ENCODE data around the gene MBNL3. TPM values are rescaled to one million over a fixed set of nuclear protein-coding genes. Genes with fewer than 3 reads are reported as not detected.

MBNL3 gene
- total RNA-seq, 1 experiment from 2014 or later = 4.6 TPM

DNA sequence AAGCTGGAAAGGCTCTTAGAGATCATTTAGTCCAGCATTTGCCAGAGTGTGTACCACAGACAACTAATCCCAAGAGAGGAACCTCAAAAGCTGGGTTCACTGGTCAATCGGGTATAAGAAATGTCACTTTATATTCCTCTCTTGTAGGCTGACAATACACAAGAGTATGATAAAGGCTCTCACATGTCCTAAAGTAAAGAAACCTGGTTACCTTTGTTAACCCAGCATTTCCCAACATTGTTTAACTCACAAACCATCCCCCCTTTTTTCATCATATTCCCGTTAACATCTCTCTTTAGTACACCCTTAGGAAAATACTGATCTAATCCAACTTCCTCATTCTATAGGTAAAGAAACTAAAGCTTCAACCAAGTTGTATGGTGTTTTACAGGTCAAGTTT is 74.4 kb downstream of the MBNL3 start:
- Histone ChIP-seq H3K4me3 (replicated peaks in 1 of 2; ENCODE audit: low read depth in 1 of 2, low read length in 2 of 2) (no peak overlapping the region), H3K9me3 (ENCODE audit: control insufficient read depth in 1 of 2, insufficient read depth in 1 of 2, low read depth in 1 of 2, low read length in 2 of 2) (no peaks in the 10 kb centered on the region), H3K4me2 (ENCODE audit: low read length) (no peak overlapping the region), H3K27ac (ENCODE audit: low read depth, low read length) (no peak overlapping the region), H3K79me2 (ENCODE audit: insufficient read depth, low read length) (no peaks in the 10 kb centered on the region), H3K27me3 (ENCODE audit: insufficient read depth, low read length) (no peaks in the 10 kb centered on the region), H3K4me1 (ENCODE audit: control insufficient read depth in 1 of 2, insufficient read depth in 2 of 2, low read length in 2 of 2) (peaks cover 0 to 9% of the 10 kb centered on the region in 2 experiments; a peak in 2 of 4 replicates), H3K36me3 (ENCODE audit: control insufficient read depth in 1 of 2, insufficient read depth in 2 of 2, low read length in 2 of 2) (no peaks in the 10 kb centered on the region), H2AFZ (ENCODE audit: low read depth, low read length, poor library complexity, severe bottlenecking) (no peak overlapping the region), H3K9me2 (ENCODE audit: insufficient read depth) (no peaks in the 10 kb centered on the region), H3K9ac (ENCODE audit: low read length) (no peak overlapping the region), H4K20me1 (ENCODE audit: insufficient read depth) (no peaks in the 10 kb centered on the region)
- POLR2A ChIA-PET = no interaction called here
- CTCF ChIA-PET = no interaction called here
- BruUV-seq (replicated peaks) = no TSS peak
- no peak for TF ChIP-seq TCF7L2 (IDR thresholded peaks at IDR 0.05; ENCODE audit: borderline replicate concordance, extremely low read depth, insufficient read depth, insufficient read length)
- TF ChIP-seq POLR2A (IDR thresholded peaks at IDR 0.05; ENCODE audit: borderline replicate concordance, extremely low read depth, insufficient read depth, insufficient read length) = no peak
- no peak for TF ChIP-seq EZH2phosphoT487 (IDR thresholded peaks at IDR 0.05; ENCODE audit: borderline replicate concordance)
- TF ChIP-seq EZH2 (IDR thresholded peaks at IDR 0.05) = no peak
- TF ChIP-seq ZNF274 (IDR thresholded peaks at IDR 0.05; ENCODE audit: low read depth, low read length) = no peak
- TF ChIP-seq, protein P1, sequence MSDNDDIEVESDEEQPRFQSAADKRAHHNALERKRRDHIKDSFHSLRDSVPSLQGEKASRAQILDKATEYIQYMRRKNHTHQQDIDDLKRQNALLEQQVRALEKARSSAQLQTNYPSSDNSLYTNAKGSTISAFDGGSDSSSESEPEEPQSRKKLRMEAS (IDR thresholded peaks at IDR 0.05) = no peak
- no peak for TF ChIP-seq JUND (IDR thresholded peaks at IDR 0.05)
- TF ChIP-seq ZFX (IDR thresholded peaks at IDR 0.05) = no peak
- TF ChIP-seq, protein P2, sequence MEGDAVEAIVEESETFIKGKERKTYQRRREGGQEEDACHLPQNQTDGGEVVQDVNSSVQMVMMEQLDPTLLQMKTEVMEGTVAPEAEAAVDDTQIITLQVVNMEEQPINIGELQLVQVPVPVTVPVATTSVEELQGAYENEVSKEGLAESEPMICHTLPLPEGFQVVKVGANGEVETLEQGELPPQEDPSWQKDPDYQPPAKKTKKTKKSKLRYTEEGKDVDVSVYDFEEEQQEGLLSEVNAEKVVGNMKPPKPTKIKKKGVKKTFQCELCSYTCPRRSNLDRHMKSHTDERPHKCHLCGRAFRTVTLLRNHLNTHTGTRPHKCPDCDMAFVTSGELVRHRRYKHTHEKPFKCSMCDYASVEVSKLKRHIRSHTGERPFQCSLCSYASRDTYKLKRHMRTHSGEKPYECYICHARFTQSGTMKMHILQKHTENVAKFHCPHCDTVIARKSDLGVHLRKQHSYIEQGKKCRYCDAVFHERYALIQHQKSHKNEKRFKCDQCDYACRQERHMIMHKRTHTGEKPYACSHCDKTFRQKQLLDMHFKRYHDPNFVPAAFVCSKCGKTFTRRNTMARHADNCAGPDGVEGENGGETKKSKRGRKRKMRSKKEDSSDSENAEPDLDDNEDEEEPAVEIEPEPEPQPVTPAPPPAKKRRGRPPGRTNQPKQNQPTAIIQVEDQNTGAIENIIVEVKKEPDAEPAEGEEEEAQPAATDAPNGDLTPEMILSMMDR (IDR thresholded peaks at IDR 0.05 in 2 of 3, conservative IDR thresholded peaks at IDR 0.05 in 1 of 3; ENCODE audit: borderline replicate concordance in 1 of 3, insufficient read depth in 1 of 3, low read depth in 2 of 3, low read length in 2 of 3) = no peak
- no peak for TF ChIP-seq ELF1 (IDR thresholded peaks at IDR 0.05; ENCODE audit: borderline replicate concordance, low read depth)
- TF ChIP-seq, protein P3, sequence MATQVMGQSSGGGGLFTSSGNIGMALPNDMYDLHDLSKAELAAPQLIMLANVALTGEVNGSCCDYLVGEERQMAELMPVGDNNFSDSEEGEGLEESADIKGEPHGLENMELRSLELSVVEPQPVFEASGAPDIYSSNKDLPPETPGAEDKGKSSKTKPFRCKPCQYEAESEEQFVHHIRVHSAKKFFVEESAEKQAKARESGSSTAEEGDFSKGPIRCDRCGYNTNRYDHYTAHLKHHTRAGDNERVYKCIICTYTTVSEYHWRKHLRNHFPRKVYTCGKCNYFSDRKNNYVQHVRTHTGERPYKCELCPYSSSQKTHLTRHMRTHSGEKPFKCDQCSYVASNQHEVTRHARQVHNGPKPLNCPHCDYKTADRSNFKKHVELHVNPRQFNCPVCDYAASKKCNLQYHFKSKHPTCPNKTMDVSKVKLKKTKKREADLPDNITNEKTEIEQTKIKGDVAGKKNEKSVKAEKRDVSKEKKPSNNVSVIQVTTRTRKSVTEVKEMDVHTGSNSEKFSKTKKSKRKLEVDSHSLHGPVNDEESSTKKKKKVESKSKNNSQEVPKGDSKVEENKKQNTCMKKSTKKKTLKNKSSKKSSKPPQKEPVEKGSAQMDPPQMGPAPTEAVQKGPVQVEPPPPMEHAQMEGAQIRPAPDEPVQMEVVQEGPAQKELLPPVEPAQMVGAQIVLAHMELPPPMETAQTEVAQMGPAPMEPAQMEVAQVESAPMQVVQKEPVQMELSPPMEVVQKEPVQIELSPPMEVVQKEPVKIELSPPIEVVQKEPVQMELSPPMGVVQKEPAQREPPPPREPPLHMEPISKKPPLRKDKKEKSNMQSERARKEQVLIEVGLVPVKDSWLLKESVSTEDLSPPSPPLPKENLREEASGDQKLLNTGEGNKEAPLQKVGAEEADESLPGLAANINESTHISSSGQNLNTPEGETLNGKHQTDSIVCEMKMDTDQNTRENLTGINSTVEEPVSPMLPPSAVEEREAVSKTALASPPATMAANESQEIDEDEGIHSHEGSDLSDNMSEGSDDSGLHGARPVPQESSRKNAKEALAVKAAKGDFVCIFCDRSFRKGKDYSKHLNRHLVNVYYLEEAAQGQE (IDR thresholded peaks at IDR 0.05; ENCODE audit: low read depth) = no peak
- TF ChIP-seq CBX3 (IDR thresholded peaks at IDR 0.05; ENCODE audit: low read depth) = no peak
- TF ChIP-seq SP1 (IDR thresholded peaks at IDR 0.05; ENCODE audit: low read depth) = no peak
- TF ChIP-seq, protein P4, sequence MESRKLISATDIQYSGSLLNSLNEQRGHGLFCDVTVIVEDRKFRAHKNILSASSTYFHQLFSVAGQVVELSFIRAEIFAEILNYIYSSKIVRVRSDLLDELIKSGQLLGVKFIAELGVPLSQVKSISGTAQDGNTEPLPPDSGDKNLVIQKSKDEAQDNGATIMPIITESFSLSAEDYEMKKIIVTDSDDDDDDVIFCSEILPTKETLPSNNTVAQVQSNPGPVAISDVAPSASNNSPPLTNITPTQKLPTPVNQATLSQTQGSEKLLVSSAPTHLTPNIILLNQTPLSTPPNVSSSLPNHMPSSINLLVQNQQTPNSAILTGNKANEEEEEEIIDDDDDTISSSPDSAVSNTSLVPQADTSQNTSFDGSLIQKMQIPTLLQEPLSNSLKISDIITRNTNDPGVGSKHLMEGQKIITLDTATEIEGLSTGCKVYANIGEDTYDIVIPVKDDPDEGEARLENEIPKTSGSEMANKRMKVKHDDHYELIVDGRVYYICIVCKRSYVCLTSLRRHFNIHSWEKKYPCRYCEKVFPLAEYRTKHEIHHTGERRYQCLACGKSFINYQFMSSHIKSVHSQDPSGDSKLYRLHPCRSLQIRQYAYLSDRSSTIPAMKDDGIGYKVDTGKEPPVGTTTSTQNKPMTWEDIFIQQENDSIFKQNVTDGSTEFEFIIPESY (IDR thresholded peaks at IDR 0.05; ENCODE audit: extremely low read depth, insufficient replicate concordance, low read length) = no peak
- TF ChIP-seq FOSL1 (IDR thresholded peaks at IDR 0.05; ENCODE audit: low read depth) = no peak
- TF ChIP-seq RAD21 (IDR thresholded peaks at IDR 0.05; ENCODE audit: low read depth) = no peak
- TF ChIP-seq EGR1 (IDR thresholded peaks at IDR 0.05; ENCODE audit: low read depth) = no peak
- TF ChIP-seq, protein P5, sequence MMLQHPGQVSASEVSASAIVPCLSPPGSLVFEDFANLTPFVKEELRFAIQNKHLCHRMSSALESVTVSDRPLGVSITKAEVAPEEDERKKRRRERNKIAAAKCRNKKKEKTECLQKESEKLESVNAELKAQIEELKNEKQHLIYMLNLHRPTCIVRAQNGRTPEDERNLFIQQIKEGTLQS (IDR thresholded peaks at IDR 0.05) = no peak
- TF ChIP-seq YY1 (IDR thresholded peaks at IDR 0.05; ENCODE audit: extremely low read depth, insufficient replicate concordance, low read depth, low read length) = no peak
- TF ChIP-seq CEBPB (IDR thresholded peaks at IDR 0.05; ENCODE audit: low read depth) = no peak
- ATAC-seq (no peak), DNase-seq (ENCODE audit: low read depth, low spot score) (no peak)
- RAD21 ChIA-PET (ENCODE audit: low non-redundant PET in 1 of 2, low total read pairs in 2 of 2, uncharacterized antibody in 2 of 2, unreplicated experiment in 2 of 2) = no interaction called here
- intact Hi-C loops (cut with micrococcal nuclease) = no loop called here

Measured in HCT116 (cell line).